ENCODE data around the gene EIF3D. TPM values are rescaled to one million over a fixed set of nuclear protein-coding genes. Genes with fewer than 3 reads are reported as not detected.

The EIF3D gene
- total and polyA plus RNA-seq, 2 of the 8 experiments (the other 6 are each of a cell fraction or from before 2014, with no cell fraction given): 195 to 408 TPM

DNA sequence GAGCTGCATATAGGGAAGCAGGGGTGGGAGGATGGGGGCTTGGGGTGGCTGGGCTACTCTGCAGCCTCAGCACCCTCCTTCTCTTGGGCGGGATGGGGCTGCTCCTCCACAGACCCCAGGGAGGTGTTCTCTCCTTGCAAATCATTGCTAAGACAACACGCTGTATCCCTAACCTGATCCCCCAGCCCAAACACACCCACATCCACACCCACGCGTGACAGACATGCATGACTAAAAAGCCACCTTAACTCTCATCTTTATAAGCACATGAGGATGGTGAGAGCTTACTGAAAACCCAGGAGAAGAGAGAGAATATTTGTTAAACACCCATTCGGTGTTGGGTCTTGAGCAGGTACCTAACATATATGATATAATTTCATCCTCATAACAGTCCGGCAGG, 39.9 kb upstream of the EIF3D start:
- Histone ChIP-seq H4K20me1 (replicated peaks in 1 of 2; ENCODE audit: control insufficient read depth in 1 of 2, insufficient read depth in 2 of 2, low read length in 2 of 2) (no peaks in the 10 kb centered on the region), H3K9ac (replicated peaks in 1 of 4; ENCODE audit: extremely low read depth in 1 of 4, low read depth in 3 of 4, low read length in 3 of 4) (no peak overlapping the region), H3K4me3 (ENCODE audit: extremely low read depth in 1 of 4, insufficient read depth in 2 of 4, low read depth in 3 of 4, low read length in 4 of 4) (no peak overlapping the region), H2BK12ac (ENCODE audit: low read depth, low read length) (no peak overlapping the region), H3K27ac (ENCODE audit: low read depth, low read length) (no peak overlapping the region), H4K5ac (ENCODE audit: insufficient read length, low read depth, low read length) (no peak overlapping the region), H3K4me2 (ENCODE audit: insufficient read depth in 1 of 2, low read depth in 2 of 2, low read length in 2 of 2) (no peak overlapping the region), H3K27me3 (replicated peaks in 1 of 4; ENCODE audit: control insufficient read depth in 3 of 4, extremely low read depth in 1 of 4, insufficient read depth in 3 of 4, low read length in 3 of 4) (no peaks in the 10 kb centered on the region), H4K8ac (ENCODE audit: extremely low read depth, insufficient read depth, low read length) (no peak overlapping the region), H3K36me3 (ENCODE audit: control insufficient read depth in 2 of 4, insufficient read depth in 4 of 4, low read length in 3 of 4) (no peaks in the 10 kb centered on the region), H3K56ac (replicated peaks; ENCODE audit: insufficient read length, low read depth, low read length) (no peak overlapping the region), H2AFZ (ENCODE audit: low read length) (no peak overlapping the region), H3K79me1 (ENCODE audit: low read depth, low read length) (no peaks in the 10 kb centered on the region), H3K4me1 (replicated peaks in 1 of 4; ENCODE audit: control insufficient read depth in 3 of 4, insufficient read depth in 4 of 4, low read length in 3 of 4) (peaks cover 0 to 5% (median 2%) of the 10 kb centered on the region in 4 experiments; a peak in 3 of 7 replicates), H4K91ac (replicated peaks; ENCODE audit: insufficient read length, low read length) (no peak overlapping the region), H2BK15ac (ENCODE audit: low read length) (peak overlapping the region; percentile 88; the same call in 1 of the 2 replicates), H3K14ac (ENCODE audit: insufficient read length) (no peak overlapping the region), H2BK120ac (replicated peaks; ENCODE audit: low read depth, low read length) (no peak overlapping the region), H3K18ac (ENCODE audit: extremely low read depth, low read length) (no peak overlapping the region), H2AK5ac (ENCODE audit: low read depth, low read length) (no peak overlapping the region), H3K4ac (replicated peaks; ENCODE audit: insufficient read length, low read depth, low read length) (no peak overlapping the region), H3K79me2 (ENCODE audit: control insufficient read depth in 1 of 2, insufficient read depth in 2 of 2, low read length in 2 of 2) (no peaks in the 10 kb centered on the region), H3K9me3 (ENCODE audit: insufficient read depth in 2 of 2, low read depth in 1 of 2, low read length in 1 of 2) (no peaks in the 10 kb centered on the region), H2BK5ac (ENCODE audit: low read depth, low read length) (no peak overlapping the region), H2BK20ac (ENCODE audit: low read length) (peak overlapping the region; percentile 1; the same call in 1 of the 2 replicates), H3K23ac (ENCODE audit: insufficient read length) (no peak overlapping the region), H3K23me2 (ENCODE audit: low read depth, low read length) (no peaks in the 10 kb centered on the region)
- FAIRE-seq (no peak), DNase-seq (ENCODE audit: low read depth in 1 of 2, low spot score in 2 of 2) (no peak)
- 88% methylated on average over 6 of the region's 6 CpGs; no CpG with 5 or more reads in 1 of the 2 experiments for WGBS, 2 experiments (ENCODE audit: extremely low coverage in 1 of 2, insufficient coverage in 1 of 2, insufficient read length in 1 of 2, insufficient replicate concordance in 2 of 2, low coverage in 1 of 2, low lambda C conversion rate in 2 of 2, missing lambda C conversion rate in 1 of 2)
- TF ChIP-seq RAD21 (IDR thresholded peaks at IDR 0.05 in 1 of 2, conservative IDR thresholded peaks at IDR 0.05 in 1 of 2; ENCODE audit: low read depth in 2 of 2, low read length in 2 of 2) (no peak), SUZ12 (IDR thresholded peaks at IDR 0.05; ENCODE audit: low read length) (no peak), SIN3A (conservative IDR thresholded peaks at IDR 0.05 in 1 of 2, IDR thresholded peaks at IDR 0.05 in 1 of 2; ENCODE audit: low read depth in 1 of 2, low read length in 2 of 2) (no peak), HDAC2 (IDR thresholded peaks at IDR 0.05; ENCODE audit: borderline replicate concordance in 1 of 2, low read depth in 2 of 2, low read length in 2 of 2) (no peak), JUND (IDR thresholded peaks at IDR 0.05; ENCODE audit: low read length) (no peak), TAF7 (optimal IDR thresholded peaks at IDR 0.05; ENCODE audit: borderline replicate concordance, low read depth, low read length) (no peak), SRF (IDR thresholded peaks at IDR 0.05; ENCODE audit: low read depth, low read length) (no peak)
- TF ChIP-seq, protein P1, sequence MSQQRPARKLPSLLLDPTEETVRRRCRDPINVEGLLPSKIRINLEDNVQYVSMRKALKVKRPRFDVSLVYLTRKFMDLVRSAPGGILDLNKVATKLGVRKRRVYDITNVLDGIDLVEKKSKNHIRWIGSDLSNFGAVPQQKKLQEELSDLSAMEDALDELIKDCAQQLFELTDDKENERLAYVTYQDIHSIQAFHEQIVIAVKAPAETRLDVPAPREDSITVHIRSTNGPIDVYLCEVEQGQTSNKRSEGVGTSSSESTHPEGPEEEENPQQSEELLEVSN (IDR thresholded peaks at IDR 0.05): no peak
- TF ChIP-seq, protein P2, sequence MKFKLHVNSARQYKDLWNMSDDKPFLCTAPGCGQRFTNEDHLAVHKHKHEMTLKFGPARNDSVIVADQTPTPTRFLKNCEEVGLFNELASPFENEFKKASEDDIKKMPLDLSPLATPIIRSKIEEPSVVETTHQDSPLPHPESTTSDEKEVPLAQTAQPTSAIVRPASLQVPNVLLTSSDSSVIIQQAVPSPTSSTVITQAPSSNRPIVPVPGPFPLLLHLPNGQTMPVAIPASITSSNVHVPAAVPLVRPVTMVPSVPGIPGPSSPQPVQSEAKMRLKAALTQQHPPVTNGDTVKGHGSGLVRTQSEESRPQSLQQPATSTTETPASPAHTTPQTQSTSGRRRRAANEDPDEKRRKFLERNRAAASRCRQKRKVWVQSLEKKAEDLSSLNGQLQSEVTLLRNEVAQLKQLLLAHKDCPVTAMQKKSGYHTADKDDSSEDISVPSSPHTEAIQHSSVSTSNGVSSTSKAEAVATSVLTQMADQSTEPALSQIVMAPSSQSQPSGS (IDR thresholded peaks at IDR 0.05; ENCODE audit: low read length): no peak
- ChIA-PET CTCF (ENCODE audit: partially characterized antibody) (interaction anchor here (0.8 to 2.3 kb wide), 3 partner anchors 15 to 205 kb away, joined by 4 to 8 read pairs (median 4); no protein-coding TSS in a partner anchor), POLR2A (ENCODE audit: partially characterized antibody) (no interaction called here)
